CD4-positive, CD25-positive, alpha-beta regulatory T cell (primary cell): ENCODE data around the gene LRGUK. TPM values are rescaled to one million over a fixed set of nuclear protein-coding genes. Genes with fewer than 3 reads are reported as not detected.

Experiments used
- ATAC-seq, 2 donors: fragments of 150-1000 bp; cut with Tn5 transposase; one replicate each; pipeline ENCODE4 v1.10.0; 2021; ENCODE audit warnings: low read depth in 2 of 2, moderate number of reproducible peaks in 2 of 2, moderate library complexity in 1 of 2
- DNase-seq, 3 donors: peaks; one replicate each; pipeline versions ENCODE4 v3.0.0 to v3.0.0-alpha.2; 2012 to 2022; ENCODE audit warnings: mixed read lengths in 1 of 3
- H3K27ac ChIP-seq: one replicate; pipeline ENCODE4 v1.7.0; 2013; ENCODE audit warnings: mild to moderate bottlenecking, low read length; ENCODE audit not compliant: insufficient read depth, poor library complexity, severe bottlenecking
- H3K27me3 ChIP-seq: one replicate; pipeline ENCODE4 v1.7.0; 2013; ENCODE audit warnings: low read length; ENCODE audit not compliant: control insufficient read depth, insufficient read depth
- H3K36me3 ChIP-seq: one replicate; pipeline ENCODE4 v1.7.0; 2013; ENCODE audit warnings: mild to moderate bottlenecking, low read length, moderate library complexity; ENCODE audit not compliant: control insufficient read depth, insufficient read depth
- H3K4me1 ChIP-seq: 2 replicates; pipeline ENCODE4 v1.7.0; 2013; ENCODE audit warnings: mild to moderate bottlenecking, low read length; ENCODE audit not compliant: insufficient read depth, control insufficient read depth, poor library complexity, severe bottlenecking
- H3K4me3 ChIP-seq: one replicate; pipeline ENCODE4 v1.7.0; 2013; ENCODE audit warnings: low read depth, mild to moderate bottlenecking, low read length, moderate library complexity
- H3K9me3 ChIP-seq, 2 experiments: 1 replicate in 1 of 2; 2 replicates in 1 of 2; pipeline ENCODE4 v1.7.0; 2013; ENCODE audit warnings: low read length in 2 of 2, mild to moderate bottlenecking in 1 of 2, moderate library complexity in 1 of 2; ENCODE audit not compliant: control insufficient read depth in 2 of 2
- H3K27ac Mint-ChIP-seq, 3 donors: one replicate each; pipeline ENCODE4 v1.8.0; 2020 to 2022; ENCODE audit warnings: mild to moderate bottlenecking in 3 of 3, mixed read lengths in 3 of 3, moderate library complexity in 2 of 3
- H3K27me3 Mint-ChIP-seq: one replicate; pipeline ENCODE4 v1.8.0; 2022; ENCODE audit warnings: mild to moderate bottlenecking, mixed read lengths
- H3K36me3 Mint-ChIP-seq: one replicate; pipeline ENCODE4 v1.8.0; 2020; ENCODE audit warnings: mixed read lengths
- H3K4me1 Mint-ChIP-seq, 4 donors: one replicate each; pipeline ENCODE4 v1.8.0; 2020 to 2022; ENCODE audit warnings: mixed read lengths in 4 of 4, mild to moderate bottlenecking in 1 of 4
- H3K4me3 Mint-ChIP-seq, 4 donors: one replicate each; pipeline ENCODE4 v1.8.0; 2020 to 2022; ENCODE audit warnings: mild to moderate bottlenecking in 4 of 4, mixed read lengths in 4 of 4, moderate library complexity in 3 of 4
- H3K9me3 Mint-ChIP-seq, 7 donors: one replicate each; pipeline ENCODE4 v1.8.0; 2020 to 2022; ENCODE audit warnings: mixed read lengths in 7 of 7, mild to moderate bottlenecking in 3 of 7, moderate library complexity in 2 of 7
- polyA plus RNA-seq, 4 donors: library from polyadenylated mRNA; unstranded; fragments of 300-500 nt; fragmentation: Illumina TruSeq; gene quantifications; one replicate each; pipeline ENCODE4 v1.2.3, GENCODE V29; 2021
- total RNA-seq: library from RNA; stranded (reverse); gene quantifications from one replicate; pipeline ENCODE4 v1.2.3, GENCODE V29; 2022

Gene LRGUK
- total and polyA plus RNA-seq, 5 donors from 2014 or later = 0.47 TPM; not detected in 4

DNA sequence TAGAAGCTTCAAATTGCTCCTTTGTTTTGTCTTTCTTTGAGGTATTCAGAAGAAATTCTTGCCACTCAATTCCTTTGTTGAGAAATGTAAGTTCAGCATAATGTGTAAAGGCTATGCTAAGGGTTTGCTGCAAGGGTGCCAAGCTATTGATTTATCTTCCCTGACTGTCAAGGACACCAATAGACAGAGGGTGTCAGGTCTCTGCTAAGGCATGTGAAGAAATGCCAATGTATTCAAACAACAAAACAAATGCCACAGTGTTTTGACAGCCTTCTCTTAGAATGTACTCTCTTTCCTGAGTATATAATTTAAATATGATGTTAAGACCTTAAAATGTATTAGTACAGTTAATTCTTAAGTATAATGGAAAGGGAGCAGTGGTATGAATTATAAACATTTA, 62.4 kb downstream of the LRGUK start:
- Histone ChIP-seq H3K4me1 (no peaks in the 10 kb centered on the region), H3K27me3 (no peaks in the 10 kb centered on the region), H3K36me3 (no peaks in the 10 kb centered on the region), H3K4me3 (no peak overlapping the region), H3K9me3 (no peaks in the 10 kb centered on the region), H3K27ac (no peak overlapping the region)
- Mint-ChIP-seq H3K27ac (no peak overlapping the region), H3K4me3 (no peak overlapping the region), H3K36me3 (no peaks in the 10 kb centered on the region), H3K4me1 (no peaks in the 10 kb centered on the region), H3K27me3 (no peaks in the 10 kb centered on the region), H3K9me3 (no peaks in the 10 kb centered on the region)
- ATAC-seq (no peak), DNase-seq (no peak)

DNA sequence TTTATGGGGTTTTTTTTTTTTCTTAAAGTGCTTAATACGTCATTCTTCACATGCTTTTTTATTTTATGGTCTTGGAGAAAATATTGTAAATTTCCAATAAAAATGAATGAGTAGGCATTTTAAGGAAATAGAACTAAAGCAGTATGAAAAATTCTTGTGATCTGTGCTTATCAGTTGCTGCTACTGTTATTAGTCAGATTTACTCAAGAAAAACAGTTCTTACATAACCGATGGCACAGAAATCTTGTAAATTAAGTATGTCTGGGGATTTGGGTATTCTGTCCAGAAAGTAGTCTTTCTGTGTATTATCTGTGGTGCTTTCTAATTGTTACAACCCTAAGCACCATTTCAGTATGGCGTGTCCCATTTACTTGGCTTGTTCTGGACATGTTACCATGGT, 64.7 kb downstream of the LRGUK start:
- Histone ChIP-seq H3K4me1 (no peaks in the 10 kb centered on the region), H3K4me3 (no peak overlapping the region), H3K27me3 (no peaks in the 10 kb centered on the region), H3K36me3 (no peaks in the 10 kb centered on the region), H3K27ac (no peak overlapping the region), H3K9me3 (no peaks in the 10 kb centered on the region)
- Mint-ChIP-seq H3K27me3 (no peaks in the 10 kb centered on the region), H3K9me3 (peaks cover 0 to 1% (median 0%) of the 10 kb centered on the region in 7 donors), H3K27ac (no peak overlapping the region), H3K4me1 (no peaks in the 10 kb centered on the region), H3K36me3 (no peaks in the 10 kb centered on the region), H3K4me3 (no peak overlapping the region)
- ATAC-seq = no peak
- no peak for DNase-seq

DNA sequence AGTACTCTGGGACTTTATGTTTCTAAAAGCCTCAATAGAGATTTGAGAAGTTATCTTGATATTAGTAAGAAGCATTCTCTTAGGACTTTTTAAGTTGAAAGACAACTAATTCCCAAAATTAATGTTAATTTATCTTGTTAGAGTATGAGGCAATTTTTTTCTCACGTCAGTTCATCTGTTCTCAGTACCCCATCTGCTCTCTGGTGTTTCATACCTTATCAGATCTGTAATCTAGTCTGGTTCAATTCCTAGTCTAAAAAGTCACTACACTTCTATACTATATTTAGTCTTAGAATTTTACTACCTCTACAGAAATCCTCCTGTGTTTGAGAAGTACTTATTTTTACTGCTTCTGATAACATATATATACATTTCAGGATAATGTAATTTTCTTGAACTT, 66.1 kb downstream of the LRGUK start:
- H3K27ac Mint-ChIP-seq = no peak overlapping the region
- ATAC-seq (no peak), DNase-seq (no peak)
- H3K9me3 Mint-ChIP-seq = peaks cover 0 to 1% (median 0%) of the 10 kb centered on the region in 7 donors
- H3K27ac ChIP-seq = no peak overlapping the region
- H3K36me3 Mint-ChIP-seq = no peaks in the 10 kb centered on the region
- H3K27me3 ChIP-seq = no peaks in the 10 kb centered on the region
- H3K4me1 Mint-ChIP-seq = no peaks in the 10 kb centered on the region
- H3K9me3 ChIP-seq = no peaks in the 10 kb centered on the region
- no peak overlapping the region for H3K4me3 ChIP-seq
- no peaks in the 10 kb centered on the region for H3K36me3 ChIP-seq
- H3K4me1 ChIP-seq = no peaks in the 10 kb centered on the region
- H3K4me3 Mint-ChIP-seq = no peak overlapping the region
- peaks cover 4% of the 10 kb centered on the region for H3K27me3 Mint-ChIP-seq

DNA sequence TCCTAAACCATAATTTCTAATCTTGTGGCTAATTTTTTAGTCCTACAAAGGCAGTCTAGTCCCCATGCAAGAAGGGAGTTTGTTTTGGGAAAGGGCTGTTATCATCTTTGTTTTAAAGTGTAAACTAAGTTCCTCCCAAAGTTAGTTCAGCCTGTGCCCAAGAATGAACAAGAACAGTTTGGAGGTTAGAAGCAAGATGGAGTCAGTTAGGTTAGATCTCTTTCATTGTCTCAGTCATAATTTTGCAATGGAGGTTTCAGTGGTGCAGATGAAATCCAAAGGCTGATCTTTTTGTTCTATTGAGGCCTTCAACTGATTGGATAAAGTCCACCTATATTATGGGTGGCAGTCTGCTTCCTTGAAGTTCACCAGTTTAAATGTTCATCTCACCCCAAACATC, 68.1 kb downstream of the LRGUK start:
- Mint-ChIP-seq H3K9me3 (peaks cover 0 to 1% (median 0%) of the 10 kb centered on the region in 7 donors), H3K4me1 (no peaks in the 10 kb centered on the region), H3K36me3 (no peaks in the 10 kb centered on the region), H3K27me3 (peaks cover 5% of the 10 kb centered on the region), H3K4me3 (no peak overlapping the region), H3K27ac (no peak overlapping the region)
- H3K4me1 ChIP-seq = no peaks in the 10 kb centered on the region
- no peaks in the 10 kb centered on the region for H3K36me3 ChIP-seq
- H3K27me3 ChIP-seq = no peaks in the 10 kb centered on the region
- no peaks in the 10 kb centered on the region for H3K9me3 ChIP-seq
- ATAC-seq (no peak), DNase-seq (no peak)
- no peak overlapping the region for H3K27ac ChIP-seq
- H3K4me3 ChIP-seq = no peak overlapping the region

DNA sequence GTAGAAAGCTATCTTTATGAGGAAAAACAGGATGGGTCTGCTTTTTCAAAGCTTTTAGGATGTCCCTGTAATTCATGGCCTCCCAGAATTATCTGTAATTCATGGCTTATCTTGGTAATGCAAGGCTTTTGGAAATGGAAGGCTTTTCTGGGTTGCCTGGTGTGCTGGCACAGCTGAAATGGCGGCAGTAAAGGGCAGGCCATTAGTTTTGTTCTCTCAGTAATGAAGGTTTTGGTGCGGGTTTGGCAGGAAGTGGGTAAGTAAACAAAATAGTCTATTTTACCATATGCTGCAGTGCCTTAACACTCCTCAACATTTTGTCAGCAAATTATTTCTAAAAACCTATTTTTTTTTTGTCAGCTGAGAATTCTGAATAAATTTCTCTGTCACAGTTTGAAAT, 69.3 kb downstream of the LRGUK start:
- Histone ChIP-seq H3K36me3 (no peaks in the 10 kb centered on the region), H3K9me3 (no peaks in the 10 kb centered on the region), H3K27ac (no peak overlapping the region), H3K27me3 (no peaks in the 10 kb centered on the region), H3K4me3 (no peak overlapping the region), H3K4me1 (no peaks in the 10 kb centered on the region)
- ATAC-seq (no peak), DNase-seq (no peak)
- Mint-ChIP-seq H3K4me3 (no peak overlapping the region), H3K4me1 (no peaks in the 10 kb centered on the region), H3K27me3 (peaks cover 5% of the 10 kb centered on the region), H3K36me3 (no peaks in the 10 kb centered on the region), H3K9me3 (peaks cover 0 to 1% (median 0%) of the 10 kb centered on the region in 7 donors), H3K27ac (no peak overlapping the region)

DNA sequence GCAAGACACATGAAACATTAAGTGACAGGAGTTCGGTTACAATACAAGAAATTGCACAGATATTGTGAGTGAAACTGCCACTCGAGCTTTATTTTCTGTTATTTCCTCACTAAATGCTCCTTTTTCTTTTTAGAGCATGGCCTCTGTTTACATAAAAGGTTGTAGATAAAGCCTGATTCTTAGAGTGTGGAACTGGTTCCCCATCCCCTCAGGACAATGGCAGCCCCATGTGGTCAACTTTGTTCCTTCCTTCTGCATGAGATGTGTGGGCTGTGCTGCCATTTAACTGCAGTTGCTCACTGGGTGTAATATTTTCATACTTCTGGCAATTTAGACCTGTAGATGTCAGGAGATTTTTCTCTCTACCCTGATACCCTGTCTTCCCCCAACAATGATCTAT, 70.2 kb downstream of the LRGUK start:
- H3K9me3 Mint-ChIP-seq = peaks cover 0 to 1% (median 0%) of the 10 kb centered on the region in 7 donors

DNA sequence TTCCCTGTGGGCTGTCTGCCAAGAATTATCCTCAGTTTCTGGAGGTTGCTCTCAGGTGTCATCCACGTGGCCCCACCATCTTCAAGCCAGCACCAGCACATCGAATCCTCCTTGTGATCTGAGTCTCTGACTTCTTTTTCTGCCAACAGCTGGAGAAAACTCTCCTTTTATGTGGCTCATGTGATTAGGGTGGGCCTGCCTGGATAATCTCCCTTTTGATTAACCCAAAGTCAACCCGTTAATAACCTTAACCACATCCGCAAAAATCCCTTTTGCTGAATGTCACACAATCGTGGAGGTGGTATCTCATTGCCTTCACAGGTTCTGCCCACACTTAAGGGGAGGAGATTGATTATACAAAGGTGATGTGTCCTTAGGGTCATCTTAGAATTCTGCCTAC, 73.8 kb downstream of the LRGUK start:
- H3K9me3 Mint-ChIP-seq = peaks cover 0 to 4% (median 0%) of the 10 kb centered on the region in 7 donors
- Histone ChIP-seq H3K27ac (no peak overlapping the region), H3K4me1 (no peaks in the 10 kb centered on the region), H3K9me3 (no peaks in the 10 kb centered on the region), H3K4me3 (no peak overlapping the region), H3K27me3 (no peaks in the 10 kb centered on the region), H3K36me3 (no peaks in the 10 kb centered on the region)
- peaks cover 14% of the 10 kb centered on the region for H3K27me3 Mint-ChIP-seq
- DNase-seq = no peak
- H3K36me3 Mint-ChIP-seq = no peaks in the 10 kb centered on the region
- H3K27ac Mint-ChIP-seq = no peak overlapping the region
- no peak for ATAC-seq
- no peaks in the 10 kb centered on the region for H3K4me1 Mint-ChIP-seq
- no peak overlapping the region for H3K4me3 Mint-ChIP-seq

More for the DNA sequence above, 70.2 kb downstream of the LRGUK start:
- no peak overlapping the region for H3K4me3 Mint-ChIP-seq
- Histone ChIP-seq H3K9me3 (no peaks in the 10 kb centered on the region), H3K36me3 (no peaks in the 10 kb centered on the region), H3K27me3 (no peaks in the 10 kb centered on the region), H3K4me1 (no peaks in the 10 kb centered on the region), H3K27ac (no peak overlapping the region), H3K4me3 (no peak overlapping the region)
- H3K4me1 Mint-ChIP-seq = no peaks in the 10 kb centered on the region
- ATAC-seq (no peak), DNase-seq (no peak)
- H3K27ac Mint-ChIP-seq = no peak overlapping the region
- H3K36me3 Mint-ChIP-seq = no peaks in the 10 kb centered on the region
- H3K27me3 Mint-ChIP-seq = peaks cover 6% of the 10 kb centered on the region

DNA sequence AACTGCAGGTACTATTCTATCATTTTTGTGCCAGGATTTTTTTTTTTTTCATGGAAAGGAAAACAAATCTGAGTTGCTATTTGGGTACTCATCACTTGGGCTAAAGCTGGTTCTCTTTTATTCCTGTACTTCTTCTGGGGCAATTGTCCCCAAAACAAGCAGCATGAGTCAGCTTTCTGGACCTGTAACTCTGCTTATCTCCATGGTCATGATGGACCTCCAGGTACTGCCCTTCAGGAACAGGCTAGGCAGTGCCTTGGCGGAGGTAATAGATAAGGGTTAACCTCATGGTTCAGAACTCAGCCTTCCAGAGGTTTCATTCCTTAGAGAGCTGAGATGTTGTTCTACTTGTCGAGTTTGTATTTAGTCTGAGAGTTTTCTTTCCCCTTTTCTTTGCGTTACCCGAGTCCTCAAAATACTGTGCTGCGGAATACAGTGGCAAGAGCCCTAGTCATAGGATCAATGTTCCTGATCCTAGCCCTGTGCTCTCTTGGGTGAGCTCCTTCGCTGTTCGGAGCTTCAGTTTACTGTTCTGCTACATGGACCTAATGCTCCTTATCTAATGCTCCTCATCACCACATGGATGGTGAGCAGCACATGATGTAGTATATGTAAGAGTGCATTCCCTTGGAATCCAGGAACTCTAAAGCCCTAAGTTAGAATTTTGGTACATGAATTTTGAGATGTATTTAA, 74.6 kb downstream of the LRGUK start:
- no peak overlapping the region for H3K4me3 Mint-ChIP-seq
- Histone ChIP-seq H3K27me3 (no peaks in the 10 kb centered on the region), H3K27ac (no peak overlapping the region), H3K9me3 (no peaks in the 10 kb centered on the region), H3K36me3 (no peaks in the 10 kb centered on the region), H3K4me1 (no peaks in the 10 kb centered on the region), H3K4me3 (no peak overlapping the region)
- no peak overlapping the region for H3K27ac Mint-ChIP-seq
- peaks cover 14% of the 10 kb centered on the region for H3K27me3 Mint-ChIP-seq
- H3K9me3 Mint-ChIP-seq = peaks cover 0 to 4% (median 0%) of the 10 kb centered on the region in 7 donors
- H3K4me1 Mint-ChIP-seq = no peaks in the 10 kb centered on the region
- DNase-seq (no peak), ATAC-seq (no peak)
- H3K36me3 Mint-ChIP-seq = no peaks in the 10 kb centered on the region
